ENCODE results near the gene MAP3K20.

Gene MAP3K20

DNA sequence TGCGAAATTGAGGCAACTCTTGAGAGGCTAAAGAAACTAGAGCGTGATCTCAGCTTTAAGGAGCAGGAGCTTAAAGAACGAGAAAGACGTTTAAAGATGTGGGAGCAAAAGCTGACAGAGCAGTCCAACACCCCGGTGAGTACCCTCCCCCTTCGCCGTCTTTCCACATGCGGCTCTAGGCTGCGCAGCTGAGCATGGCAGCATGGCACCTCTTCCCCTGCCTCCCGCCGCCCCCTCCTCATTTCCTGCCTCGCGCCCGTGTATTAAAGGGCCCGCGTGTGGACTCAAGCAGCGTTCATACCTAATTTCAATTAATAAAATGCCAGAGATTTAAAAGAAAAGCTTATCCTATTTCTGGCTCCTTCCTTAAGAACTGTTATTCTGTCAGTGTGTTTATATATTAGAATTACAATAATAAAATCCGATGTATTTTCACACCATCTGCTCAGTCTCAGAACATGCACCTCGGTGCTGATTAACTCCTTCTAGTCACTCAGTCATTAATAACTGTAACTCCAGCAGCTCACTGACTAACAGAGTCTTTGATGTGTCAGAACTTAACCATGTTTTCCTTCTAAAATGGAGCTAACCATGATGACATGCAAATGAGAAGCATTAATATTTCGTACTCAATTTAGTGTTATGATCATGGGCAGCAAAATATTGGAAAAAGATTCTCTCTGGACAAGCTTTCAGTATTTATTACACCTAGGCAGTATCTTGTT lies 141.6 kb downstream of the MAP3K20 start:
- no peak for DNase-seq
- H3K27me3 ChIP-seq (ENCODE audit: insufficient read depth, low read length, poor library complexity) = no peaks in the 10 kb centered on the region
- no peaks in the 10 kb centered on the region; the same call in 1 of the 2 replicates for H3K36me3 ChIP-seq (ENCODE audit: insufficient read depth, low read length)
- TF ChIP-seq, protein P1, sequence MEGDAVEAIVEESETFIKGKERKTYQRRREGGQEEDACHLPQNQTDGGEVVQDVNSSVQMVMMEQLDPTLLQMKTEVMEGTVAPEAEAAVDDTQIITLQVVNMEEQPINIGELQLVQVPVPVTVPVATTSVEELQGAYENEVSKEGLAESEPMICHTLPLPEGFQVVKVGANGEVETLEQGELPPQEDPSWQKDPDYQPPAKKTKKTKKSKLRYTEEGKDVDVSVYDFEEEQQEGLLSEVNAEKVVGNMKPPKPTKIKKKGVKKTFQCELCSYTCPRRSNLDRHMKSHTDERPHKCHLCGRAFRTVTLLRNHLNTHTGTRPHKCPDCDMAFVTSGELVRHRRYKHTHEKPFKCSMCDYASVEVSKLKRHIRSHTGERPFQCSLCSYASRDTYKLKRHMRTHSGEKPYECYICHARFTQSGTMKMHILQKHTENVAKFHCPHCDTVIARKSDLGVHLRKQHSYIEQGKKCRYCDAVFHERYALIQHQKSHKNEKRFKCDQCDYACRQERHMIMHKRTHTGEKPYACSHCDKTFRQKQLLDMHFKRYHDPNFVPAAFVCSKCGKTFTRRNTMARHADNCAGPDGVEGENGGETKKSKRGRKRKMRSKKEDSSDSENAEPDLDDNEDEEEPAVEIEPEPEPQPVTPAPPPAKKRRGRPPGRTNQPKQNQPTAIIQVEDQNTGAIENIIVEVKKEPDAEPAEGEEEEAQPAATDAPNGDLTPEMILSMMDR (IDR thresholded peaks at IDR 0.05; ENCODE audit: borderline replicate concordance, extremely low read depth, low read length, poor library complexity, severe bottlenecking) = no peak
- TF ChIP-seq EZH2 (IDR thresholded peaks at IDR 0.05; ENCODE audit: borderline replicate concordance, low read depth, low read length, severe bottlenecking) = no peak
- H3K4me1 ChIP-seq (ENCODE audit: insufficient read depth, low read length) = peaks cover 5% of the 10 kb centered on the region; the same call in 1 of the 2 replicates
- no peak overlapping the region for H3K4me2 ChIP-seq (ENCODE audit: insufficient read depth, low read length)
- no peak overlapping the region for H3K4me3 ChIP-seq (ENCODE audit: low read depth in 1 of 2, low read length in 2 of 2)
- no peaks in the 10 kb centered on the region for H3K9me3 ChIP-seq (ENCODE audit: insufficient read depth, low read length, severe bottlenecking)
- H3K79me2 ChIP-seq (ENCODE audit: insufficient read depth, low read length) = no peaks in the 10 kb centered on the region
- H2AFZ ChIP-seq (ENCODE audit: low read depth, low read length) = no peak overlapping the region
- H3K27ac ChIP-seq (ENCODE audit: low read length) = no peak overlapping the region
- ATAC-seq (ENCODE audit: insufficient read depth, low read depth) = no peak
- H4K20me1 ChIP-seq (ENCODE audit: insufficient read depth, low read length) = no peaks in the 10 kb centered on the region
- no peak overlapping the region for H3K9ac ChIP-seq (ENCODE audit: low read depth, low read length)

DNA sequence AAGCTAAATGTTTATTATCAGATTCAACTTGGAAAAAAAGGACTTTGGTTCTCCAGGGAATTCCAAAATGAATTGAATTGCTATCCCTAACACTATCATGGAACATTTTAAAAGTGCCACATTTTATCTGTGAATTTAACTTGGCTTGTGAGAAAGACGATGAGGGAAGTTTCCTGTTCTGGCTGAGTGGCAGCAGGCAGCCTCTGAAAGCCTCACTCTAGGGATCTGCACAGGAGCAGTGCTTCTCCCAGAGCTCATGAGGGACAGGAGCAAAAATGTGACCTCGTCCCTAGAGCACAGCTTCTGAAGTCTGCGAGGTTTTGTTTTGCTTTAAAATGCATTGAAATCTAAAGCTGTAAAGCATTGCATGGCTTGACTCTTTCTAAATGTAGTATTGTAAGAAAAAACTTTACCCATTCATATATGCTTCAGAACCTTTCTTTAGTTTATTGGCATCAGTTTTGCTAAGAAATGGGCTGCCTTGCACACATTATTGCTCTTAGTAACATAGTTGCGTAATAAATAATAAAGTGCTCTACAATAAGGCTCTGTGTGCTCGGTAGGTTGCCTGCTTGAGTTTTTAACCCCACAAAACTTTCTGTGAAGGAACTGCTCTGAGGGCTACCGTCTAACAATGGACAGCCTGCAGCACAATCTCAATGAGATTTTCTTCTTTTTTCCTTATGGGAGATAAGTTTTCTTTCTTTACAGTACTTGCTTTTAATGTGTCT lies 142.8 kb downstream of the MAP3K20 start:
- H3K9me3 ChIP-seq (ENCODE audit: insufficient read depth, low read length, severe bottlenecking) = no peaks in the 10 kb centered on the region

DNA sequence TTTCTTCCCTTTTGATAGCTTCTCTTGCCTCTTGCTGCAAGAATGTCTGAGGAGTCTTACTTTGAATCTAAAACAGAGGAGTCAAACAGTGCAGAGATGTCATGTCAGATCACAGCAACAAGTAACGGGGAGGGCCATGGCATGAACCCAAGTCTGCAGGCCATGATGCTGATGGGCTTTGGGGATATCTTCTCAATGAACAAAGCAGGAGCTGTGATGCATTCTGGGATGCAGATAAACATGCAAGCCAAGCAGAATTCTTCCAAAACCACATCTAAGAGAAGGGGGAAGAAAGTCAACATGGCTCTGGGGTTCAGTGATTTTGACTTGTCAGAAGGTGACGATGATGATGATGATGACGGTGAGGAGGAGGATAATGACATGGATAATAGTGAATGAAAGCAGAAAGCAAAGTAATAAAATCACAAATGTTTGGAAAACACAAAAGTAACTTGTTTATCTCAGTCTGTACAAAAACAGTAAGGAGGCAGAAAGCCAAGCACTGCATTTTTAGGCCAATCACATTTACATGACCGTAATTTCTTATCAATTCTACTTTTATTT lies 145.6 kb downstream of the MAP3K20 start:
- Histone ChIP-seq H3K4me3 (ENCODE audit: low read depth in 1 of 2, low read length in 2 of 2) (no peak overlapping the region), H3K36me3 (ENCODE audit: insufficient read depth, low read length) (no peaks in the 10 kb centered on the region; the same call in 1 of the 2 replicates), H3K4me2 (ENCODE audit: insufficient read depth, low read length) (no peak overlapping the region), H2AFZ (ENCODE audit: low read depth, low read length) (no peak overlapping the region), H3K27ac (ENCODE audit: low read length) (no peak overlapping the region), H3K9me3 (ENCODE audit: insufficient read depth, low read length, severe bottlenecking) (no peaks in the 10 kb centered on the region), H3K4me1 (ENCODE audit: insufficient read depth, low read length) (peaks cover 5% of the 10 kb centered on the region; the same call in 1 of the 2 replicates), H4K20me1 (ENCODE audit: insufficient read depth, low read length) (no peaks in the 10 kb centered on the region), H3K27me3 (ENCODE audit: insufficient read depth, low read length, poor library complexity) (no peaks in the 10 kb centered on the region), H3K9ac (ENCODE audit: low read depth, low read length) (no peak overlapping the region), H3K79me2 (ENCODE audit: insufficient read depth, low read length) (no peaks in the 10 kb centered on the region)
- no peak for ATAC-seq (ENCODE audit: insufficient read depth, low read depth)
- TF ChIP-seq EZH2 (IDR thresholded peaks at IDR 0.05; ENCODE audit: borderline replicate concordance, low read depth, low read length, severe bottlenecking) = no peak
- TF ChIP-seq, protein P1 (IDR thresholded peaks at IDR 0.05; ENCODE audit: borderline replicate concordance, extremely low read depth, low read length, poor library complexity, severe bottlenecking) = no peak
- no peak for DNase-seq

More for the DNA sequence above, 142.8 kb downstream of the MAP3K20 start:
- ATAC-seq (ENCODE audit: insufficient read depth, low read depth) (peak; percentile 49; the same call in 2 of the 3 replicates), DNase-seq (no peak)
- Histone ChIP-seq H3K4me3 (ENCODE audit: low read depth in 1 of 2, low read length in 2 of 2) (no peak overlapping the region), H4K20me1 (ENCODE audit: insufficient read depth, low read length) (no peaks in the 10 kb centered on the region), H3K36me3 (ENCODE audit: insufficient read depth, low read length) (no peaks in the 10 kb centered on the region; the same call in 1 of the 2 replicates), H3K27ac (ENCODE audit: low read length) (no peak overlapping the region), H2AFZ (ENCODE audit: low read depth, low read length) (no peak overlapping the region), H3K27me3 (ENCODE audit: insufficient read depth, low read length, poor library complexity) (no peaks in the 10 kb centered on the region), H3K4me1 (ENCODE audit: insufficient read depth, low read length) (peaks cover 5% of the 10 kb centered on the region; the same call in 1 of the 2 replicates), H3K79me2 (ENCODE audit: insufficient read depth, low read length) (no peaks in the 10 kb centered on the region), H3K4me2 (ENCODE audit: insufficient read depth, low read length) (no peak overlapping the region), H3K9ac (ENCODE audit: low read depth, low read length) (no peak overlapping the region)
- TF ChIP-seq, protein P1 (IDR thresholded peaks at IDR 0.05; ENCODE audit: borderline replicate concordance, extremely low read depth, low read length, poor library complexity, severe bottlenecking) = no peak
- no peak for TF ChIP-seq EZH2 (IDR thresholded peaks at IDR 0.05; ENCODE audit: borderline replicate concordance, low read depth, low read length, severe bottlenecking)

Data from DND-41 (cell line).